HepG2 (cell line): ENCODE measurements around the gene AK9. TPM values are rescaled to one million over a fixed set of nuclear protein-coding genes. Genes with fewer than 3 reads are reported as not detected.

Experiments
- FIP1L1 ChIP-seq: fragments of 200-400 bp; formaldehyde crosslinking; IDR thresholded peaks from 2 replicates; pipeline ENCODE4 v1.6.1; 2018; ENCODE audit warnings: low read depth, mild to moderate bottlenecking, low read length, moderate library complexity, borderline replicate concordance; ENCODE audit not compliant: insufficient read depth
- JUN ChIP-seq: sonication (generic); formaldehyde crosslinking; IDR thresholded peaks from 2 replicates; pipeline ENCODE4 v1.4.0; 2020; ENCODE audit warnings: mild to moderate bottlenecking, missing genetic modification reagents
- PCBP2 ChIP-seq: fragments of 200-400 bp; formaldehyde crosslinking; optimal IDR thresholded peaks from 2 replicates; pipeline ENCODE3; 2018; ENCODE audit warnings: low read length, low read depth; ENCODE audit not compliant: poor library complexity, severe bottlenecking
- PHF20 ChIP-seq: sonication (generic); formaldehyde crosslinking; IDR thresholded peaks from 2 replicates; pipeline ENCODE4 v1.5.0; 2020; ENCODE audit warnings: mild to moderate bottlenecking, missing genetic modification reagents
- PPARG ChIP-seq: conservative IDR thresholded peaks from 2 replicates; pipeline ENCODE4 v1.6.1; 2016; ENCODE audit warnings: missing biosample characterization, missing genetic modification reagents
- SIN3A ChIP-seq: IDR thresholded peaks from 2 replicates; pipeline ENCODE4 v1.6.1; 2011; ENCODE audit warnings: low read depth, mild to moderate bottlenecking, control low read depth, low read length, borderline replicate concordance
- ZFP37 ChIP-seq: sonication (generic); formaldehyde crosslinking; IDR thresholded peaks from 2 replicates; pipeline ENCODE4 v1.4.0; 2020; ENCODE audit warnings: missing genetic modification reagents, borderline replicate concordance
- ZNF264 ChIP-seq: sonication (generic); formaldehyde crosslinking; IDR thresholded peaks from 2 replicates; pipeline ENCODE4 v1.4.0; 2020; ENCODE audit warnings: missing genetic modification reagents
- polyA plus RNA-seq, 8 experiments: library from polyadenylated mRNA; depleted of rRNA in 3 of 8; stranded (reverse) in 7 of 8; unstranded in 1 of 8; fragments of >200 nt; fragmentation: Illumina TruSeq in 4 of 8; extraction: Trizol in 4 of 8; gene quantifications; 2 replicates each; pipeline versions ENCODE4 v1.2.1 to v1.2.3, GENCODE V29; 2011 to 2016; ENCODE audit warnings: low read depth in 4 of 8, missing spikeins in 1 of 8, mixed read lengths in 1 of 8; ENCODE audit not compliant: insufficient read depth in 1 of 8
- total RNA-seq, 5 experiments: library from RNA; depleted of rRNA; stranded (reverse); fragments of >200 nt; fragmentation: Illumina TruSeq; extraction: Trizol; gene quantifications; 2 replicates each; pipeline ENCODE4 v1.2.3, GENCODE V29; 2016; ENCODE audit warnings: low read depth in 1 of 5
- TF ChIP-seq, protein P1 (sequence below): sonication (generic); formaldehyde crosslinking; IDR thresholded peaks from 2 replicates; pipeline ENCODE4 v1.8.1; 2023; ENCODE audit warnings: mild to moderate bottlenecking, missing genetic modification reagents
- TF ChIP-seq, protein P2 (sequence below): sonication (generic); formaldehyde crosslinking; IDR thresholded peaks from 2 replicates; pipeline ENCODE4 v1.5.1; 2020; ENCODE audit warnings: mild to moderate bottlenecking, missing genetic modification reagents, borderline replicate concordance
- TF ChIP-seq, protein P3 (sequence below), 2 experiments: fragments of 450-650 bp in 1 of 2; sonication (generic) in 1 of 2; formaldehyde crosslinking; IDR thresholded peaks; 2 replicates each; pipeline versions ENCODE4 v1.5.0 to v1.8.0; 2020 to 2022; ENCODE audit warnings: mild to moderate bottlenecking in 1 of 2, missing genetic modification reagents in 1 of 2
- TF ChIP-seq, protein P4 (sequence below): sonication (generic); formaldehyde crosslinking; IDR thresholded peaks from 2 replicates; pipeline ENCODE4 v1.4.0; 2020; ENCODE audit warnings: missing genetic modification reagents, mild to moderate bottlenecking, borderline replicate concordance
- TF ChIP-seq, protein P5 (sequence below): sonication (generic); formaldehyde crosslinking; IDR thresholded peaks from 2 replicates; pipeline ENCODE4 v1.4.0; 2020; ENCODE audit warnings: missing genetic modification reagents
- TF ChIP-seq, protein P6 (sequence below): fragments of 450-650 bp; IDR thresholded peaks from 2 replicates; pipeline ENCODE4 v1.6.1; 2017; ENCODE audit warnings: mild to moderate bottlenecking

The AK9 gene
- total and polyA plus RNA-seq, 2 of the 13 experiments (the other 11 are each of a cell fraction or from before 2014, with no cell fraction given), result 3.2 to 4.8 TPM

DNA sequence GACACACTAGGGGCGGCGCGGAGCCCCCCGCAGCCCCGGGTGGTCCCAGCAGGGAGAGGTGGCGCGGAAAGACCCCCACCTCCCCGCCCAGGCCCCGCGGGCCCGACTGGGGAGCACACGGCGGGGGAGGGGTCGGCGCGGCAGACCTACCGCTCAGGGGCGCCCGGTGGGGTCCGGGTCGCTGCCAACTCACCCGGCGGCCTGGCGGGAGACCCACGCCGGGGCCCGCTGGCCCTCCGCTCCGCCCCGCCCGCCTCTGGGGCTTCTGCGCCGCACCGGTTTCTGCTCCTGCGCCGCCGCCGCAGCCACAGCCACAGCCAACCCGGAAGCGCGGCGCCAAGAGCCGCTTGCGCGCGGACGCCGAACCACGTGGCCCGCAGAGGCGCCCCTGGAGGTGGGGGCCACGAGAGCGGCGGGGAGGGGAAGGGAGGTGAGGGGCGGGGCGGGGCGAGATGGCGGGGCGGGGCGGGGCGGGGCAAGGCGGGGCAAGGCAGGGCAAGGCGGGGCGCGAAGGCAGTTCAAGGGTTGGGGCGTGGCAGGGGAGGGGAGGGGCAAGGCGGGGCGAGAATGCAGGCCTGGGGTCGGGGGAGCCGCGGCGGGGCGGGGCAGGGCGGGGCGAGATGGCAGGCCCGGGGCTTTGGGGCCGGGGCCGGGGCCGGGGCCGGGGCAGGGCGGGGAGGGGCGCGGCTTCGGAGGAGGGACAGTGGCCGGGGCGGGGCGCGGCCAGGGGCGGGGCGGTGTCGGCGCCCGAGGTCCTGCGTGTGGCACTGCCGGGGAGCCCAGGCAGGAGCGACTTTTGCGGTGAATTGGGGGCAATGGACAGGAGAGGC, 207.9 kb downstream of the AK9 start, which contains the start of gene ZBTB24 (continued):
- TF ChIP-seq, protein P1, sequence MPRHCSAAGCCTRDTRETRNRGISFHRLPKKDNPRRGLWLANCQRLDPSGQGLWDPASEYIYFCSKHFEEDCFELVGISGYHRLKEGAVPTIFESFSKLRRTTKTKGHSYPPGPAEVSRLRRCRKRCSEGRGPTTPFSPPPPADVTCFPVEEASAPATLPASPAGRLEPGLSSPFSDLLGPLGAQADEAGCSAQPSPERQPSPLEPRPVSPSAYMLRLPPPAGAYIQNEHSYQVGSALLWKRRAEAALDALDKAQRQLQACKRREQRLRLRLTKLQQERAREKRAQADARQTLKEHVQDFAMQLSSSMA, result no peak
- TF ChIP-seq, protein P2, sequence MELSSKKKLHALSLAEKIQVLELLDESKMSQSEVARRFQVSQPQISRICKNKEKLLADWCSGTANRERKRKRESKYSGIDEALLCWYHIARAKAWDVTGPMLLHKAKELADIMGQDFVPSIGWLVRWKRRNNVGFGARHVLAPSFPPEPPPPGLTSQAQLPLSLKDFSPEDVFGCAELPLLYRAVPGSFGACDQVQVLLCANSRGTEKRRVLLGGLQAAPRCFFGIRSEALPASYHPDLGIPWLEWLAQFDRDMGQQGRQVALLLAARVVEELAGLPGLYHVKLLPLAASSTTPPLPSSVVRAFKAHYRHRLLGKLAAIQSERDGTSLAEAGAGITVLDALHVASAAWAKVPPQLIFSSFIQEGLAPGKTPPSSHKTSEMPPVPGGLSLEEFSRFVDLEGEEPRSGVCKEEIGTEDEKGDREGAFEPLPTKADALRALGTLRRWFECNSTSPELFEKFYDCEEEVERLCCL (CRISPR knock-in tag), result no peak
- TF ChIP-seq, protein P3, sequence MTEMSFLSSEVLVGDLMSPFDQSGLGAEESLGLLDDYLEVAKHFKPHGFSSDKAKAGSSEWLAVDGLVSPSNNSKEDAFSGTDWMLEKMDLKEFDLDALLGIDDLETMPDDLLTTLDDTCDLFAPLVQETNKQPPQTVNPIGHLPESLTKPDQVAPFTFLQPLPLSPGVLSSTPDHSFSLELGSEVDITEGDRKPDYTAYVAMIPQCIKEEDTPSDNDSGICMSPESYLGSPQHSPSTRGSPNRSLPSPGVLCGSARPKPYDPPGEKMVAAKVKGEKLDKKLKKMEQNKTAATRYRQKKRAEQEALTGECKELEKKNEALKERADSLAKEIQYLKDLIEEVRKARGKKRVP (CRISPR knock-in tag; IDR thresholded peaks at IDR 0.05), result peak in 1 of 2 experiments; percentile 22; a peak in 1 of 4 replicates
- TF ChIP-seq PHF20 (CRISPR knock-in tag) (peak; percentile 59; the same call in 1 of the 2 replicates), FIP1L1 (no peak), SIN3A (0 out of 2 replicates have a peak, but pooled peaks have one; percentile 47), JUN (CRISPR knock-in tag) (no peak), ZNF264 (CRISPR knock-in tag) (no peak), ZFP37 (CRISPR knock-in tag) (no peak), PCBP2 (no peak), PPARG (CRISPR knock-in tag) (no peak)
- TF ChIP-seq, protein P4, sequence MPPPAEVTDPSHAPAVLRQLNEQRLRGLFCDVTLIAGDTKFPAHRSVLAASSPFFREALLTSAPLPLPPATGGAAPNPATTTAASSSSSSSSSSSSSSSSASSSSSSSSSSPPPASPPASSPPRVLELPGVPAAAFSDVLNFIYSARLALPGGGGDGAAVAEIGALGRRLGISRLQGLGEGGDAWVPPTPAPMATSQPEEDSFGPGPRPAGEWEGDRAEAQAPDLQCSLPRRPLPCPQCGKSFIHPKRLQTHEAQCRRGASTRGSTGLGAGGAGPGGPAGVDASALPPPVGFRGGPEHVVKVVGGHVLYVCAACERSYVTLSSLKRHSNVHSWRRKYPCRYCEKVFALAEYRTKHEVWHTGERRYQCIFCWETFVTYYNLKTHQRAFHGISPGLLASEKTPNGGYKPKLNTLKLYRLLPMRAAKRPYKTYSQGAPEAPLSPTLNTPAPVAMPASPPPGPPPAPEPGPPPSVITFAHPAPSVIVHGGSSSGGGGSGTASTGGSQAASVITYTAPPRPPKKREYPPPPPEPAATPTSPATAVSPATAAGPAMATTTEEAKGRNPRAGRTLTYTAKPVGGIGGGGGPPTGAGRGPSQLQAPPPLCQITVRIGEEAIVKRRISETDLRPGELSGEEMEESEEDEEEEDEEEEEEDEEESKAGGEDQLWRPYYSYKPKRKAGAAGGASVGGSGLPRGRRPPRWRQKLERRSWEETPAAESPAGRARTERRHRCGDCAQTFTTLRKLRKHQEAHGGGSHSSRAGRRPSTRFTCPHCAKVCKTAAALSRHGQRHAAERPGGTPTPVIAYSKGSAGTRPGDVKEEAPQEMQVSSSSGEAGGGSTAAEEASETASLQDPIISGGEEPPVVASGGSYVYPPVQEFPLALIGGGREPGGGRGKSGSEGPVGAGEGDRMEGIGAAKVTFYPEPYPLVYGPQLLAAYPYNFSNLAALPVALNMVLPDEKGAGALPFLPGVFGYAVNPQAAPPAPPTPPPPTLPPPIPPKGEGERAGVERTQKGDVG (CRISPR knock-in tag), result no peak
- TF ChIP-seq, protein P5, sequence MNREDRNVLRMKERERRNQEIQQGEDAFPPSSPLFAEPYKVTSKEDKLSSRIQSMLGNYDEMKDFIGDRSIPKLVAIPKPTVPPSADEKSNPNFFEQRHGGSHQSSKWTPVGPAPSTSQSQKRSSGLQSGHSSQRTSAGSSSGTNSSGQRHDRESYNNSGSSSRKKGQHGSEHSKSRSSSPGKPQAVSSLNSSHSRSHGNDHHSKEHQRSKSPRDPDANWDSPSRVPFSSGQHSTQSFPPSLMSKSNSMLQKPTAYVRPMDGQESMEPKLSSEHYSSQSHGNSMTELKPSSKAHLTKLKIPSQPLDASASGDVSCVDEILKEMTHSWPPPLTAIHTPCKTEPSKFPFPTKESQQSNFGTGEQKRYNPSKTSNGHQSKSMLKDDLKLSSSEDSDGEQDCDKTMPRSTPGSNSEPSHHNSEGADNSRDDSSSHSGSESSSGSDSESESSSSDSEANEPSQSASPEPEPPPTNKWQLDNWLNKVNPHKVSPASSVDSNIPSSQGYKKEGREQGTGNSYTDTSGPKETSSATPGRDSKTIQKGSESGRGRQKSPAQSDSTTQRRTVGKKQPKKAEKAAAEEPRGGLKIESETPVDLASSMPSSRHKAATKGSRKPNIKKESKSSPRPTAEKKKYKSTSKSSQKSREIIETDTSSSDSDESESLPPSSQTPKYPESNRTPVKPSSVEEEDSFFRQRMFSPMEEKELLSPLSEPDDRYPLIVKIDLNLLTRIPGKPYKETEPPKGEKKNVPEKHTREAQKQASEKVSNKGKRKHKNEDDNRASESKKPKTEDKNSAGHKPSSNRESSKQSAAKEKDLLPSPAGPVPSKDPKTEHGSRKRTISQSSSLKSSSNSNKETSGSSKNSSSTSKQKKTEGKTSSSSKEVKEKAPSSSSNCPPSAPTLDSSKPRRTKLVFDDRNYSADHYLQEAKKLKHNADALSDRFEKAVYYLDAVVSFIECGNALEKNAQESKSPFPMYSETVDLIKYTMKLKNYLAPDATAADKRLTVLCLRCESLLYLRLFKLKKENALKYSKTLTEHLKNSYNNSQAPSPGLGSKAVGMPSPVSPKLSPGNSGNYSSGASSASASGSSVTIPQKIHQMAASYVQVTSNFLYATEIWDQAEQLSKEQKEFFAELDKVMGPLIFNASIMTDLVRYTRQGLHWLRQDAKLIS (CRISPR knock-in tag), result no peak
- TF ChIP-seq, protein P6, sequence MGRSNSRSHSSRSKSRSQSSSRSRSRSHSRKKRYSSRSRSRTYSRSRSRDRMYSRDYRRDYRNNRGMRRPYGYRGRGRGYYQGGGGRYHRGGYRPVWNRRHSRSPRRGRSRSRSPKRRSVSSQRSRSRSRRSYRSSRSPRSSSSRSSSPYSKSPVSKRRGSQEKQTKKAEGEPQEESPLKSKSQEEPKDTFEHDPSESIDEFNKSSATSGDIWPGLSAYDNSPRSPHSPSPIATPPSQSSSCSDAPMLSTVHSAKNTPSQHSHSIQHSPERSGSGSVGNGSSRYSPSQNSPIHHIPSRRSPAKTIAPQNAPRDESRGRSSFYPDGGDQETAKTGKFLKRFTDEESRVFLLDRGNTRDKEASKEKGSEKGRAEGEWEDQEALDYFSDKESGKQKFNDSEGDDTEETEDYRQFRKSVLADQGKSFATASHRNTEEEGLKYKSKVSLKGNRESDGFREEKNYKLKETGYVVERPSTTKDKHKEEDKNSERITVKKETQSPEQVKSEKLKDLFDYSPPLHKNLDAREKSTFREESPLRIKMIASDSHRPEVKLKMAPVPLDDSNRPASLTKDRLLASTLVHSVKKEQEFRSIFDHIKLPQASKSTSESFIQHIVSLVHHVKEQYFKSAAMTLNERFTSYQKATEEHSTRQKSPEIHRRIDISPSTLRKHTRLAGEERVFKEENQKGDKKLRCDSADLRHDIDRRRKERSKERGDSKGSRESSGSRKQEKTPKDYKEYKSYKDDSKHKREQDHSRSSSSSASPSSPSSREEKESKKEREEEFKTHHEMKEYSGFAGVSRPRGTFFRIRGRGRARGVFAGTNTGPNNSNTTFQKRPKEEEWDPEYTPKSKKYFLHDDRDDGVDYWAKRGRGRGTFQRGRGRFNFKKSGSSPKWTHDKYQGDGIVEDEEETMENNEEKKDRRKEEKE, result no peak
